ENCODE results near the gene SLC39A11. TPM values are rescaled to one million over a fixed set of nuclear protein-coding genes. Genes with fewer than 3 reads are reported as not detected.

The SLC39A11 gene
- total and polyA plus RNA-seq, 2 of the 13 experiments (the other 11 are each of a cell fraction or from before 2014, with no cell fraction given) = 17.2 to 31.5 TPM

DNA sequence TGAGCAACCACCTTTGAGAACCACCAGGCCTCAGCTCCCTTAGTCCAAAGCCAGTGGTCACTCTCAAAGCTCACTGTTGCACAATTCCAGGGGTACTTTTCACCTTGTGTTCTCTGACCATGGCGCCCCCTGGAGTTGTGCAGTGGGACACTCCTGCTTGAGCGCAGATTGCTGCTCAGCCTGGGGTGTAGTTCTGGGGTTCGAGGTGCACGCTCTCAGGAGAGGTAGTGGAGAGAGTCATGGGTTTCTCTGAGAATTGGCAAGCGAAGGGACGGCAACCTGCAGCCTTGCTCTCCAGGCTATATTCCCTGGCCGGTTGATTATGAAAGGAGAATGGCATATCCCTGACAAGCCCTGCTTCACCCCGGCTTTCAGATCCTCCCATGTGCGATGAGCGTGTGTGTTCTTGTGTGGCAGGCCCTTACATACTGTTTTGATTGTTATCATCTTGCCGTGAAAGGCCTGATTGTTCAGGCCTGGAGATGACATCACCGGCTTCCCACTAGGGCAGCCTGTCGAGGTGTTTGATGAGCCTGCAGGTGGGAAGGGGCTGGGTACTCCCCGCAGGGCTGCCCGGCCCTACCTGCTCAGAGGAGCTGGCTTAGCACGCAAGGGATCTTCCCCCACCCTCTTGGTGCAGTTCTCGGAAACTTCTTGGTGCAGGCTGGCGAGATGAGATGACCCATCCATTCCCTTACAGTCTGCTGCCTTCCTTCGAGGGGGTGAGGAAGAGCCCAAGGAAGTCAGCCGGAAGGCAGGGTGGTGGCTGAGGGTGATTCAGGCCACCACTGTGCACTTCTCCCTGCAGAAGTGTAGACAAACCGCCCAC, 431.2 kb downstream of the SLC39A11 start (continued):
- TF ChIP-seq ZBTB2 (CRISPR knock-in tag; IDR thresholded peaks at IDR 0.05; ENCODE audit: low read depth) = no peak
- no peak; the same call in 1 of the 2 replicates for TF ChIP-seq ZNF34 (CRISPR knock-in tag; IDR thresholded peaks at IDR 0.05; ENCODE audit: borderline replicate concordance)
- no peak for TF ChIP-seq SKIL (CRISPR knock-in tag; IDR thresholded peaks at IDR 0.05; ENCODE audit: borderline replicate concordance)
- TF ChIP-seq ZNF629 (CRISPR knock-in tag; conservative IDR thresholded peaks at IDR 0.05) = no peak
- TF ChIP-seq ZFP91 (CRISPR knock-in tag; IDR thresholded peaks at IDR 0.05; ENCODE audit: borderline replicate concordance) = peak; percentile 59; the same call in 1 of the 2 replicates
- TF ChIP-seq ZNF513 (CRISPR knock-in tag; conservative IDR thresholded peaks at IDR 0.05) = no peak
- no peak for TF ChIP-seq FOXJ3 (CRISPR knock-in tag; IDR thresholded peaks at IDR 0.05; ENCODE audit: borderline replicate concordance)
- no peak for TF ChIP-seq POLR2AphosphoS5 (IDR thresholded peaks at IDR 0.05; ENCODE audit: low read depth, low read length)
- TF ChIP-seq ZNF703 (CRISPR knock-in tag; IDR thresholded peaks at IDR 0.05; ENCODE audit: borderline replicate concordance) = no peak
- TF ChIP-seq THAP8 (CRISPR knock-in tag; IDR thresholded peaks at IDR 0.05; ENCODE audit: borderline replicate concordance) = no peak
- peak; percentile 80; the same call in 1 of the 2 replicates for TF ChIP-seq ARNT2 (CRISPR knock-in tag; IDR thresholded peaks at IDR 0.05; ENCODE audit: low read depth)
- no peak for TF ChIP-seq E2F2 (CRISPR knock-in tag; IDR thresholded peaks at IDR 0.05; ENCODE audit: borderline replicate concordance)
- no peak for TF ChIP-seq AKAP8 (CRISPR knock-in tag; IDR thresholded peaks at IDR 0.05)
- no peak for TF ChIP-seq ETV6 (CRISPR knock-in tag; conservative IDR thresholded peaks at IDR 0.05)
- no peak for TF ChIP-seq ZNF562 (CRISPR knock-in tag; IDR thresholded peaks at IDR 0.05; ENCODE audit: borderline replicate concordance)
- TF ChIP-seq FOXO1 (CRISPR knock-in tag; IDR thresholded peaks at IDR 0.05) = peak; percentile 73; the same call in 1 of the 2 replicates
- no peak; the same call in 1 of the 2 replicates for TF ChIP-seq ZNF766 (CRISPR knock-in tag; IDR thresholded peaks at IDR 0.05; ENCODE audit: borderline replicate concordance)

All from HepG2 (cell line).